GM12878 (cell line): ENCODE measurements around the gene CSMD2. TPM values are rescaled to one million over a fixed set of nuclear protein-coding genes. Genes with fewer than 3 reads are reported as not detected.

Experiments used
- ATAC-seq: fragments of 200-7000 bp; cut with Tn5 transposase; 3 replicates; pipeline ENCODE4 v1.9.1; 2020; ENCODE audit warnings: mild to moderate bottlenecking, moderate library complexity
- BruUV-seq: library from RNA; stranded (reverse); fragments of 400-500 nt; replicated peaks from 2 replicates; lab custom pipeline; 2021; lab: Mats Ljungman, UMichigan
- CTCF ChIA-PET: fragments of 300-600 bp; sonication (Branson Sonifier 250); formaldehyde crosslinking; extraction: SDS; loops from one replicate; lab custom pipeline; 2021; ENCODE audit warnings: inconsistent platforms; lab: Yijun Ruan, JAX
- POLR2A ChIA-PET: fragments of 350-600 bp; formaldehyde crosslinking; extraction: SDS; loops from one replicate; lab custom pipeline; 2021; ENCODE audit warnings: inconsistent platforms; lab: Charles Lee
- RAD21 ChIA-PET: fragments of 300-600 bp; sonication (Branson Sonifier 250); formaldehyde crosslinking; loops from one replicate; lab custom pipeline; 2023; ENCODE audit warnings: antibody characterized with exemption; ENCODE audit not compliant: unreplicated experiment; lab: Charles Lee
- SMC1A ChIA-PET: fragments of 300-600 bp; sonication (Branson Sonifier 250); formaldehyde crosslinking; loops from one replicate; lab custom pipeline; 2023; ENCODE audit not compliant: unreplicated experiment, uncharacterized antibody; lab: Charles Lee
- DNase-seq: peaks from one replicate; pipeline ENCODE4 v3.0.0-alpha.2; 2011; ENCODE audit warnings: low read depth, low spot score
- FAIRE-seq: peaks from 3 replicates; lab custom pipeline; 2011; peaks lifted over from hg19 to GRCh38; lab: Jason Lieb, UNC
- H2AFZ ChIP-seq: 2 replicates; pipeline ENCODE4 v1.6.0; 2011; ENCODE audit warnings: low read depth, low read length, control low read depth; ENCODE audit not compliant: control insufficient read depth
- H3K27ac ChIP-seq: 2 replicates; pipeline ENCODE4 v1.5.1; 2011; ENCODE audit warnings: control low read depth; ENCODE audit not compliant: control insufficient read depth, insufficient read depth
- H3K27me3 ChIP-seq, 2 experiments: replicated peaks in 1 of 2; 2 replicates each; pipeline versions ENCODE4 v1.6.0 to v1.6.1; 2011; ENCODE audit warnings: low read length in 1 of 2; ENCODE audit not compliant: control insufficient read depth in 2 of 2, insufficient read depth in 2 of 2
- H3K36me3 ChIP-seq, 2 experiments: 2 replicates each; pipeline ENCODE4 v1.5.1; 2011; ENCODE audit warnings: low read length in 1 of 2; ENCODE audit not compliant: control insufficient read depth in 2 of 2, insufficient read depth in 2 of 2
- H3K4me1 ChIP-seq: 2 replicates; pipeline ENCODE4 v1.6.1; 2011; ENCODE audit warnings: mild to moderate bottlenecking, low read length, moderate library complexity, mixed read lengths; ENCODE audit not compliant: control insufficient read depth, insufficient read depth
- H3K4me2 ChIP-seq: 2 replicates; pipeline ENCODE4 v1.6.0; 2011; ENCODE audit warnings: control low read depth; ENCODE audit not compliant: control insufficient read depth, insufficient read depth
- H3K4me3 ChIP-seq: fragments of 200-600 bp; sonication (generic); 2 replicates; pipeline ENCODE4 v1.5.1; 2016
- H3K79me2 ChIP-seq: 2 replicates; pipeline ENCODE4 v1.6.0; 2011; ENCODE audit warnings: low read length; ENCODE audit not compliant: control insufficient read depth, insufficient read depth
- H3K9ac ChIP-seq: 2 replicates; pipeline ENCODE4 v1.8.0; 2011; ENCODE audit warnings: low read length, control low read depth, mixed read lengths; ENCODE audit not compliant: control insufficient read depth, insufficient read depth
- H3K9me3 ChIP-seq: replicated peaks from 3 replicates; pipeline ENCODE4 v1.5.1; 2011; ENCODE audit warnings: mild to moderate bottlenecking, low read length; ENCODE audit not compliant: control insufficient read depth, insufficient read depth
- H4K20me1 ChIP-seq: 2 replicates; pipeline ENCODE4 v1.6.0; 2011; ENCODE audit not compliant: control insufficient read depth, insufficient read depth
- KAT2A ChIP-seq: conservative IDR thresholded peaks from 2 replicates; pipeline ENCODE4 v1.6.1; 2011; ENCODE audit warnings: low read depth, low read length; ENCODE audit not compliant: control insufficient read depth
- MEF2B ChIP-seq: fragments of 450-650 bp; IDR thresholded peaks from 2 replicates; pipeline ENCODE4 v1.6.1; 2018; ENCODE audit warnings: mild to moderate bottlenecking, moderate library complexity; ENCODE audit not compliant: partially characterized antibody, poor library complexity, severe bottlenecking
- MXI1 ChIP-seq: fragments of 150-350 bp; IDR thresholded peaks from 2 replicates; pipeline ENCODE4 v1.6.1; 2011; ENCODE audit warnings: low read depth, mild to moderate bottlenecking, inconsistent platforms, low read length, improper control_type of control experiment
- NFIC ChIP-seq: IDR thresholded peaks from 2 replicates; pipeline ENCODE4 v1.6.1; 2012; ENCODE audit warnings: low read depth, mild to moderate bottlenecking, inconsistent platforms, low read length, moderate library complexity
- SMARCA5 ChIP-seq: fragments of 450-650 bp; IDR thresholded peaks from 2 replicates; pipeline ENCODE4 v1.6.1; 2017; ENCODE audit warnings: mild to moderate bottlenecking
- STAT1 ChIP-seq: fragments of 450-650 bp; conservative IDR thresholded peaks from 2 replicates; pipeline ENCODE4 v1.6.1; 2014; ENCODE audit warnings: antibody characterized with exemption, mild to moderate bottlenecking
- SUZ12 ChIP-seq: fragments of 200-600 bp; sonication (generic); IDR thresholded peaks from one replicate; pipeline ENCODE4 v1.6.1; 2018; ENCODE audit warnings: antibody characterized with exemption, mild to moderate bottlenecking; ENCODE audit not compliant: unreplicated experiment
- WGBS: methylation state at CpG from one replicate; pipeline ENCODE4 v1.1.6; 2016; ENCODE audit warnings: low lambda C conversion rate; ENCODE audit not compliant: insufficient replicate concordance, insufficient coverage; ENCODE audit errors: missing lambda C conversion rate; 5-methylcytosine and 5-hydroxymethylcytosine counted together
- in situ Hi-C: fragments of 300-500 bp; cut with MboI; formaldehyde crosslinking; loops from 9 replicates; pipeline ENCODE4 v1.14.3; 2018; ENCODE audit warnings: mixed read lengths
- intact Hi-C: fragments of 100-400 bp; cut with micrococcal nuclease; formaldehyde crosslinking; loops from one replicate; pipeline ENCODE4 v1.14.2; 2022; ENCODE audit not compliant: unreplicated experiment
- polyA plus RNA-seq, 11 experiments: library from polyadenylated mRNA; depleted of rRNA in 4 of 11; unstranded in 6 of 11; stranded (reverse) in 5 of 11; fragments of >200 nt; fragmentation: Nextera tagmentation in 4 of 11; fragmentation: Illumina TruSeq in 1 of 11; extraction: Ambion mirVana in 4 of 11; extraction: Trizol in 1 of 11; gene quantifications; 1 replicate in 1 of 11; 2 replicates in 10 of 11; pipeline versions ENCODE4 v1.2.1 to v1.2.3, GENCODE V29; 2011 to 2016; ENCODE audit warnings: inconsistent platforms in 2 of 11, missing spikeins in 2 of 11, low read depth in 1 of 11
- total RNA-seq, 4 experiments: library from RNA; depleted of rRNA in 3 of 4; stranded (reverse); fragments of >200 nt in 3 of 4; fragmentation: Illumina TruSeq in 1 of 4; extraction: Trizol in 1 of 4; gene quantifications; 2 replicates each; pipeline versions ENCODE4 v1.2.1 to v1.2.3, GENCODE V29; 2013 to 2021
- TF ChIP-seq, protein P1 (sequence below): IDR thresholded peaks from 2 replicates; pipeline ENCODE4 v1.6.1; 2011; ENCODE audit warnings: borderline replicate concordance, low read depth, mild to moderate bottlenecking, moderate library complexity, mixed read lengths, low read length; ENCODE audit not compliant: insufficient read depth; ENCODE audit errors: extremely low read length

CSMD2 gene
- total and polyA plus RNA-seq, 10 of the 15 experiments (the other 5 are each of a cell fraction or from before 2014, with no cell fraction given) = under 0.01 TPM; not detected in 9

DNA sequence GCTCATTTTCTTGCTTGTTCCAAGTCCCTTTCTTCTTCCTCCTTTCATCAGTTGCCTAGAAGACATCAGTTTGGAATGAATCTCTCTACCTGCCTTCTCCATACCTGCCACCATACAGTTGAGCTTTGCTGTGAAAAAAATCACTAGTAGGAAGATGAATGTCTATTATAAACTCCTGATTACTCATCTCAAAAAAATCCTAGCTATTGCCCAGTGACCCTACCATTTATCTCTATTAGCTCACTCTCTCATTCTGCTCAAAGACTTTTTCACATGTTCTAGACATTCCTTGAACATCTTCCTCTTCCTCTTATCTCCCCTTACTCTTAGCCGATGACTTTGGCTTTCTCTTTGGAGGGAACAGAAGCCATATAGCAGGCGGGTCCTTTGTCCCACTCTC is 350.9 kb downstream of the CSMD2 start:
- H3K9me3 ChIP-seq = no peaks in the 10 kb centered on the region
- H3K4me3 ChIP-seq = no peak overlapping the region
- ChIA-PET SMC1A (no interaction called here), CTCF (no interaction called here), RAD21 (no interaction called here), POLR2A (no interaction called here)
- H3K36me3 ChIP-seq = no peaks in the 10 kb centered on the region
- DNase-seq (no peak), FAIRE-seq (no peak), ATAC-seq (no peak)
- in situ Hi-C loops = no loop called here
- no peaks in the 10 kb centered on the region for H3K79me2 ChIP-seq
- no peaks in the 10 kb centered on the region; a peak in 1 of 4 replicates for H3K27me3 ChIP-seq
- no TSS peak for BruUV-seq
- no peaks in the 10 kb centered on the region for H3K4me1 ChIP-seq
- no peaks in the 10 kb centered on the region for H4K20me1 ChIP-seq
- no peak overlapping the region for H2AFZ ChIP-seq
- WGBS = 25% methylated on average over 2 of the region's 2 CpGs
- H3K4me2 ChIP-seq = no peak overlapping the region
- H3K27ac ChIP-seq = no peak overlapping the region
- TF ChIP-seq KAT2A = no peak
- TF ChIP-seq STAT1 = no peak
- TF ChIP-seq SMARCA5 = no peak
- TF ChIP-seq, protein P1, sequence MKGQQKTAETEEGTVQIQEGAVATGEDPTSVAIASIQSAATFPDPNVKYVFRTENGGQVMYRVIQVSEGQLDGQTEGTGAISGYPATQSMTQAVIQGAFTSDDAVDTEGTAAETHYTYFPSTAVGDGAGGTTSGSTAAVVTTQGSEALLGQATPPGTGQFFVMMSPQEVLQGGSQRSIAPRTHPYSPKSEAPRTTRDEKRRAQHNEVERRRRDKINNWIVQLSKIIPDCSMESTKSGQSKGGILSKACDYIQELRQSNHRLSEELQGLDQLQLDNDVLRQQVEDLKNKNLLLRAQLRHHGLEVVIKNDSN = no peak
- TF ChIP-seq NFIC = no peak
- TF ChIP-seq MEF2B = no peak
- no peak for TF ChIP-seq MXI1
- no peak for TF ChIP-seq SUZ12
- TF ChIP-seq, all 136 proteins: peak for 0
- intact Hi-C loops = no loop called here
- H3K9ac ChIP-seq = no peak overlapping the region
